Measurements from ENCODE around the gene C22orf23. TPM values are rescaled to one million over a fixed set of nuclear protein-coding genes. Genes with fewer than 3 reads are reported as not detected.
A peak's percentile ranks its signal among the peaks of the same experiment; 100 is the strongest.

Gene C22orf23
- total and polyA plus RNA-seq, 2 of the 13 experiments (the other 11 are each of a cell fraction or from before 2014, with no cell fraction given), result 0.21 to 0.24 TPM

- TF ChIP-seq STAT6 (CRISPR knock-in tag; IDR thresholded peaks at IDR 0.05; ENCODE audit: borderline replicate concordance), result no peak
- no peak for TF ChIP-seq ZNF180 (CRISPR knock-in tag; IDR thresholded peaks at IDR 0.05; ENCODE audit: borderline replicate concordance, low read depth)
- no peak; the same call in 1 of the 2 replicates for TF ChIP-seq RCOR2 (CRISPR knock-in tag; IDR thresholded peaks at IDR 0.05)
- no peak for TF ChIP-seq ZBTB34 (CRISPR knock-in tag; IDR thresholded peaks at IDR 0.05)
- no peak for TF ChIP-seq ZFP62 (CRISPR knock-in tag; IDR thresholded peaks at IDR 0.05)
- TF ChIP-seq ZBTB33 (CRISPR knock-in tag; IDR thresholded peaks at IDR 0.05), result peak; percentile 35; the same call in 1 of the 2 replicates
- TF ChIP-seq NFIB (CRISPR knock-in tag; IDR thresholded peaks at IDR 0.05; ENCODE audit: borderline replicate concordance), result no peak
- no peak for TF ChIP-seq ATF7-NPFF (CRISPR knock-in tag; IDR thresholded peaks at IDR 0.05; ENCODE audit: low read depth)
- no peak for TF ChIP-seq CHD2 (IDR thresholded peaks at IDR 0.05; ENCODE audit: low read depth, low read length)
- no peak for TF ChIP-seq EZH2 (conservative IDR thresholded peaks at IDR 0.05; ENCODE audit: low read depth, low read length)
- no peak for TF ChIP-seq ZNF264 (CRISPR knock-in tag; IDR thresholded peaks at IDR 0.05)
- TF ChIP-seq HNRNPLL (IDR thresholded peaks at IDR 0.05; ENCODE audit: low read depth, low read length, poor library complexity, severe bottlenecking), result peak; percentile 32
- TF ChIP-seq CCAR2 (optimal IDR thresholded peaks at IDR 0.05; ENCODE audit: low read depth, low read length), result no peak
- TF ChIP-seq ZNF704 (CRISPR knock-in tag; IDR thresholded peaks at IDR 0.05; ENCODE audit: borderline replicate concordance), result no peak
- no peak for TF ChIP-seq ZHX1 (CRISPR knock-in tag; IDR thresholded peaks at IDR 0.05; ENCODE audit: low read depth)
- TF ChIP-seq CBX1 (IDR thresholded peaks at IDR 0.05; ENCODE audit: low read depth), result no peak
- no peak for TF ChIP-seq HDAC2 (CRISPR knock-in tag; IDR thresholded peaks at IDR 0.05)
- TF ChIP-seq MLX (CRISPR knock-in tag; IDR thresholded peaks at IDR 0.05), result no peak
Observed at GRCh38 chr22:37898441-37899181, 54.8 kb downstream of the C22orf23 start (continued).

Data from HepG2 (cell line).